Measurements from ENCODE around the gene HNF1A. TPM values are rescaled to one million over a fixed set of nuclear protein-coding genes. Genes with fewer than 3 reads are reported as not detected.

The HNF1A gene
- total and polyA plus RNA-seq, 2 donors (not counting 1 experiment from before 2014, with no cell fraction given) = not detected

DNA sequence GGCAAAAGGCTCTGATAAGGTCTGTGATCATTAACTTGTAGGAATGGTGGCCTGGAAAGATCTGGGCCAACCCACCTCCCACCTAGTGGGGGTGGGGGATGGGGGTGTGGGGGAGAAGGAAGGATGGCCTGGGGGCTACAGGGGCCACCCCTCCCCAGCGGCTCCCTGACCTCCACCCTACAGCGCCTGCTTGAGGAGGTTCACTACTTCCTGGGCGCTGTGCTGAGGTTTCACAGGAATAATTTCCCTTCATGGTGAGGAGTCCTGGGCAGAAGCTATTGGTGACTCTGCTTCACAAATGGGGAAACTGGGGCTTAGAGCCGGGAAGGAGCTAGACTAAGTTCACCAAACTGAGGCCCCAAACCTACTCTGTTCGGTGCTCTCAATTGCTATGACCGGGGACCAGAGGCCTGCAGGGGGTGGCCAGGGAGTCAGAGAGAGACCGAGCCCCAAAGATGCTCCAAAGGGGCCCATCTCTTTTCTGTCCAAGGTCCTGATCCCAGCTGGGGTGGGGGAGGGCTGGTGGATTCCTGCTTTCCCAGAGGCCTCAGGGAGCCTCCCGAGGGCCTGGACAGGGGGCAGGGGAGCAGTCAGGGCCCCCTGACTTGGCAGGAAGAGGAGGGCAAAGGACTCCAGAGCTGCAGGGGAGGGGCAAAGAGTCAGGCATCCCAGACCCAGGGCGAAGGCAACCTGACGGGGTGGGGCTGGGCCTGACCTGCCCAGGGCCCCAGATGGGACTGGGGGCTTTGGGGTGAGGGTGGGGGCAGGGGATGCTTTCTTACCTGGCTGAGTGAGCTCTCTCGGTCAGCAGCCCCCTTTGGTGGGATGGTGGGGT, 1.7 kb downstream of the HNF1A start:
- no peaks in the 10 kb centered on the region for H3K79me2 ChIP-seq (ENCODE audit: control insufficient read depth, insufficient read depth, low read length)
- no peaks in the 10 kb centered on the region for H3K36me3 ChIP-seq (ENCODE audit: control insufficient read depth, insufficient read depth, low read length)
- H3K4me1 ChIP-seq (ENCODE audit: control insufficient read depth, extremely low read depth, insufficient read depth, low read length) = no peaks in the 10 kb centered on the region
- H3K4me2 ChIP-seq (ENCODE audit: extremely low read depth, insufficient read depth, low read length) = no peak overlapping the region
- H3K9me3 ChIP-seq (ENCODE audit: control insufficient read depth, insufficient read depth, low read depth, low read length) = no peaks in the 10 kb centered on the region
- no peaks in the 10 kb centered on the region for H3K27me3 ChIP-seq (ENCODE audit: control insufficient read depth, insufficient read depth, low read length)
- no peak overlapping the region for H2AFZ ChIP-seq (ENCODE audit: low read length)
- TF ChIP-seq, protein P1, sequence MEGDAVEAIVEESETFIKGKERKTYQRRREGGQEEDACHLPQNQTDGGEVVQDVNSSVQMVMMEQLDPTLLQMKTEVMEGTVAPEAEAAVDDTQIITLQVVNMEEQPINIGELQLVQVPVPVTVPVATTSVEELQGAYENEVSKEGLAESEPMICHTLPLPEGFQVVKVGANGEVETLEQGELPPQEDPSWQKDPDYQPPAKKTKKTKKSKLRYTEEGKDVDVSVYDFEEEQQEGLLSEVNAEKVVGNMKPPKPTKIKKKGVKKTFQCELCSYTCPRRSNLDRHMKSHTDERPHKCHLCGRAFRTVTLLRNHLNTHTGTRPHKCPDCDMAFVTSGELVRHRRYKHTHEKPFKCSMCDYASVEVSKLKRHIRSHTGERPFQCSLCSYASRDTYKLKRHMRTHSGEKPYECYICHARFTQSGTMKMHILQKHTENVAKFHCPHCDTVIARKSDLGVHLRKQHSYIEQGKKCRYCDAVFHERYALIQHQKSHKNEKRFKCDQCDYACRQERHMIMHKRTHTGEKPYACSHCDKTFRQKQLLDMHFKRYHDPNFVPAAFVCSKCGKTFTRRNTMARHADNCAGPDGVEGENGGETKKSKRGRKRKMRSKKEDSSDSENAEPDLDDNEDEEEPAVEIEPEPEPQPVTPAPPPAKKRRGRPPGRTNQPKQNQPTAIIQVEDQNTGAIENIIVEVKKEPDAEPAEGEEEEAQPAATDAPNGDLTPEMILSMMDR (conservative IDR thresholded peaks at IDR 0.05 in 1 of 2, IDR thresholded peaks at IDR 0.05 in 1 of 2; ENCODE audit: low read depth in 1 of 2, low read length in 2 of 2) = no peak
- TF ChIP-seq EZH2 (IDR thresholded peaks at IDR 0.05; ENCODE audit: low read length, missing control alignments) = no peak
- no peaks in the 10 kb centered on the region for H4K20me1 ChIP-seq (ENCODE audit: control insufficient read depth, extremely low read depth, insufficient read depth, low read length)
- no peak overlapping the region for H3K27ac ChIP-seq (ENCODE audit: insufficient read depth, low read length)
- no peak overlapping the region for H3K4me3 ChIP-seq (replicated peaks in 1 of 4; ENCODE audit: control extremely low read depth in 1 of 4, insufficient read depth in 1 of 4, low read depth in 3 of 4, low read length in 4 of 4)
- no peak overlapping the region for H3K9ac ChIP-seq (ENCODE audit: insufficient read depth, low read length)
- DNase-seq (ENCODE audit: low read depth in 2 of 2) = no peak

DNA sequence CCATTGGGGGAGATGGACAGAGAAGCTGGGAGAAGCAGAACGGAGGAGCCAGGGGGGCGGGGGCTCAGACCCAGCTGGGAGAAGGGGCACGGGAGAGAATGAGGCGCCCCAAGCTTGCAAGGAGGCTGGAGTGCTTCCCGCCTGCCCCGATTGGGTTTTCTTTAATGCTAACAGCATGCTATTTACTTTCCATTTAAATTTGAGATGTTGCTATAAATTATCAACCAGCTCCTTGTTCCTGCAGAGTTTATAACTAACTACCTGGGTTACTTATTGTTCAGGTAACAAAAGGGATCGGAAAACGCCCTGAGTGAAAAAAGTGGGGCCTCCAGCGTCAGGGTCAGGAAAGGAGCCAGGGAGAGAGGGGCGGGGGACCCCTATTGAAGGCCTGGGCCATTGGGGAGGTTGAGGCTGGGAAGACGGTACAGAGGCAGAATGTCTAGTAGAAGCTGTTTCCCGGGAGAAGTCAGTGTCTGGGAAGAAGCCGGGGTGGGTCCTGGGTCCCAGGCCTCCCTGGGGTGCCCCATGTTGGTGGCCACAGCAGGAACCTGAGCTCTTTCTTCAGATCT, 2.5 kb downstream of the HNF1A start:
- Histone ChIP-seq H3K9ac (ENCODE audit: insufficient read depth, low read length) (no peak overlapping the region), H3K9me3 (ENCODE audit: control insufficient read depth, insufficient read depth, low read depth, low read length) (no peaks in the 10 kb centered on the region), H3K4me3 (replicated peaks in 1 of 4; ENCODE audit: control extremely low read depth in 1 of 4, insufficient read depth in 1 of 4, low read depth in 3 of 4, low read length in 4 of 4) (no peak overlapping the region), H3K79me2 (ENCODE audit: control insufficient read depth, insufficient read depth, low read length) (no peaks in the 10 kb centered on the region), H3K4me2 (ENCODE audit: extremely low read depth, insufficient read depth, low read length) (no peak overlapping the region), H3K4me1 (ENCODE audit: control insufficient read depth, extremely low read depth, insufficient read depth, low read length) (no peaks in the 10 kb centered on the region), H3K36me3 (ENCODE audit: control insufficient read depth, insufficient read depth, low read length) (no peaks in the 10 kb centered on the region), H3K27me3 (ENCODE audit: control insufficient read depth, insufficient read depth, low read length) (no peaks in the 10 kb centered on the region), H3K27ac (ENCODE audit: insufficient read depth, low read length) (no peak overlapping the region), H4K20me1 (ENCODE audit: control insufficient read depth, extremely low read depth, insufficient read depth, low read length) (no peaks in the 10 kb centered on the region), H2AFZ (ENCODE audit: low read length) (no peak overlapping the region)
- no peak for TF ChIP-seq EZH2 (IDR thresholded peaks at IDR 0.05; ENCODE audit: low read length, missing control alignments)
- TF ChIP-seq, protein P1 (conservative IDR thresholded peaks at IDR 0.05 in 1 of 2, IDR thresholded peaks at IDR 0.05 in 1 of 2; ENCODE audit: low read depth in 1 of 2, low read length in 2 of 2) = no peak
- no peak for DNase-seq (ENCODE audit: low read depth in 2 of 2)

DNA sequence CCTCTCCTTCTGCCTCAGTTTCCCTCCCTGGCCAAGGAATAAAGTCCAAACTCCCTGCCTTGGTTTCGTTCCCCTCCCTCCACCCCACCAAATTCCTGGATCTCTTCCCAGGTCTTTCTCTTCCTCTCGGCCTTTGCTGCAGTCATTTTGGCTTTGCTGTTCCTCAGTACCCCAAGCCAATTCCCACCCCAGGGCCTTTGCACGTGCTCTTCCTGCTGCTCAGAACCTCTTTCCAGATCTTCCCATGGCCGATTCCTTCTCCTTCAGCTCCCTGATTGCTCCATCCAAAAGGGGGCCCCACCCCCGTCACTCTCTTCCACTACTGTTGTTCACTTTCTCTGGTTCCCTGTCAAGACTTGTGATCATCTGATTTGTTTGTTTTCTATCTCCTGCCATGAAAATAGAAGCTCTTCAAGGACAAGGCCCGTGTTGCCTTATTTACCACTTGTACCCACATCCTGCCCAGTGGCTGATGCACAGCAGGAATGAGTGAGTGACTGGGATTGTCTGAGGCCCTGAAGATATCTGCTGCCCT, 3.1 kb downstream of the HNF1A start:
- Histone ChIP-seq H3K4me1 (ENCODE audit: control insufficient read depth, extremely low read depth, insufficient read depth, low read length) (no peaks in the 10 kb centered on the region), H3K36me3 (ENCODE audit: control insufficient read depth, insufficient read depth, low read length) (no peaks in the 10 kb centered on the region), H4K20me1 (ENCODE audit: control insufficient read depth, extremely low read depth, insufficient read depth, low read length) (no peaks in the 10 kb centered on the region), H3K4me3 (replicated peaks in 1 of 4; ENCODE audit: control extremely low read depth in 1 of 4, insufficient read depth in 1 of 4, low read depth in 3 of 4, low read length in 4 of 4) (no peak overlapping the region), H2AFZ (ENCODE audit: low read length) (no peak overlapping the region), H3K27me3 (ENCODE audit: control insufficient read depth, insufficient read depth, low read length) (no peaks in the 10 kb centered on the region), H3K4me2 (ENCODE audit: extremely low read depth, insufficient read depth, low read length) (no peak overlapping the region), H3K9me3 (ENCODE audit: control insufficient read depth, insufficient read depth, low read depth, low read length) (no peaks in the 10 kb centered on the region), H3K79me2 (ENCODE audit: control insufficient read depth, insufficient read depth, low read length) (no peaks in the 10 kb centered on the region), H3K9ac (ENCODE audit: insufficient read depth, low read length) (no peak overlapping the region), H3K27ac (ENCODE audit: insufficient read depth, low read length) (no peak overlapping the region)
- no peak for DNase-seq (ENCODE audit: low read depth in 2 of 2)
- TF ChIP-seq EZH2 (IDR thresholded peaks at IDR 0.05; ENCODE audit: low read length, missing control alignments) = no peak
- TF ChIP-seq, protein P1 (conservative IDR thresholded peaks at IDR 0.05 in 1 of 2, IDR thresholded peaks at IDR 0.05 in 1 of 2; ENCODE audit: low read depth in 1 of 2, low read length in 2 of 2) = no peak

All from fibroblast of lung (primary cell).